Left forelimb (tissue), 1 donor: ENCODE measurements around the gene ARFIP1.
"Not testable (repeated sequence)": the region's sequence is repeated elsewhere in the genome, so short reads cannot be mapped to it uniquely, and the experiment has no call there.

Experiments used
- DNase-seq: peaks from one replicate; pipeline ENCODE4 v3.0.0-alpha.2; 2018; ENCODE audit warnings: low spot score

ARFIP1 gene

DNA sequence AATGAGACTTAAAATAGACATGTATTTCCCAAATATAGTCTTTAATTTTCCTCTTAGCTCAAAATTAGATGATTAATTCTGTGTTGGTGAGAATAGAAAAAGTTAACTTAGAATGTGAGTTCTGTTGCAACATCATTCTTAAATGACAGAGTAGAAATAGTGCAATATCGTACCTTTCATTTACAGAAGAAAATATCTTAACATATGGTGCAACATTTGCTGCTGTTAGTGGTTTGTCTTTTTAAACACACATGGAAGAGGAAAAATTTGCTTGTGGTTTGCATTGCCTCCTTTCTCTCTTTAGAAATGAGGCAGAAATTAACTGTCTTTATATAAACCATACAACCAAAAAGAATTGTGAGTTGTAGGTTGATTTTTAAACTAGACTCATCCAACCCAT is 117.1 kb downstream of the ARFIP1 start:
- no peak for DNase-seq

GRCh38 chr4:152898133-152898532 is 118.4 kb downstream of the ARFIP1 start:
- not testable (repeated sequence) for DNase-seq

DNA sequence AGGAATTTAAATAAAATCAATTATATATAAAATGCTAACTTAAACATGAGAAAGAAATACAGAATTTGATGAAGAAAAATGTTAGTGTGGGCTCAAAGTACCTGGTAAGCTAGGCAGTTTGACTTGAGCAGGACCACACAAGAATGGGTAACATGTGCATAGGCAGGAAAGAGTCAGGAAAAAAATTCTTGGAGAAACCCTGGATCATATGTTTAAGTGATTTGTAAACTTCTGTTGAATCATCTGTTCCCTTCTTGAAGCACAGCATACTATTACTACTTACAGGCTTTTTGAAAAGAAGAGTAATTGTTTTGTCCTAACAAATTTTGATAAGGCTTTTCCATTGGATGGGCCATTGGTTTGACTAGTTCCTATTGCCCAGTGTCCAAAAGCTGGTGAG is 118.9 kb downstream of the ARFIP1 start:
- no peak for DNase-seq

GRCh38 chr4:152900395-152900794 is 120.6 kb downstream of the ARFIP1 start:
- DNase-seq = no peak

DNA sequence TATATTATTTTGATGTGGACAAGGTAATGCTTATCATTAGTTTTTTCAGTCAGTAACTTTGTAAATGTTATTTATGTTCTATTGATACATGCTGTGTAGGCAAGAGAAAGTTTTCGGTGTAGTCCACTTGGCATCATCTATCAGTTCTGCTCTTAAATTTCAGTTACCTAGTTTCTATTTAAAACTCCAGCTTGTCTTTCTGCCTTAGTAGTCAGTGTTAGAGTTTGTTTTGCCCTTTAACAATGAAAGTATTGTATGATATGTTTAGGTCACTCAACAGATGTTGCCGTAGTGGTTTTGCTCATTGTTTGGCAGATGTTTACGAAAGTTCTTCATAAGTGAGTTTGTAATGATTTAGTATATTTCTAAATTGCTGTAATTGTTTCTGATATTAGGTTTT is 121.5 kb downstream of the ARFIP1 start:
- no peak for DNase-seq

DNA sequence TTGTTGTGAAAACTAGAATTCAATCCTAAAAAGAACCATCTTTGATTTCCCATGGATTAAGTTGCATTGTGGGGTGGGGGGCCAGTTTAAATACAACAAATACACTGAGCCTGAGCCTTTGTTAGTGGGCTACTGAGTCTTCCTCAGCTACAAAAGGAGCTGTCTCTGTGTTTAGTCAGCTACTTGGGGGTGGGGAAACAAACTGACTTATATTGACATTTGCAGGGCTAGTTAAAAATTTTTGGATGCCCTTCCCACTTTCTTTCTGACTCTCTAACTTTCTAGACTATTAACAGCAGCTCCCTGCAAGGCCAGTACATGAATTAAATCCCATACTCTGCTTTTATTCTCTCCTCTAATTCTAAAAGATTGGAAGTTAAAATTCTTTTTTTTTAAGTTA is 123.9 kb downstream of the ARFIP1 start:
- no peak for DNase-seq

DNA sequence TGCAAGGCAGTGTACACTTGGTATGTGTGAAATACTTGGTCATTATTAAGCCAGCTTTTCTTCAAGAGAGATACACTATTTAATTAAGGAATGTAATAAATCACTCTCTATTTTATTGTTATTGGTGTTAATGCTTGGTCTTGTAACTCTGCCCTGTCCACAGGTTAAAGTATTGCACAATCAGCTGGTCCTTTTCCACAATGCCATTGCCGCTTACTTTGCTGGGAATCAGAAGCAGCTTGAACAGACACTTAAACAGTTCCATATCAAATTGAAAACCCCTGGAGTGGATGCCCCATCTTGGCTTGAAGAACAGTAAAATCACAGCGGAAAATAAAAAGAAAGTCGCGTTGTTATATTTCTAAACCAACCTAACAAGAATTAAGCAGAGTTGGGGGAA is 130.1 kb downstream of the ARFIP1 start:
- no peak for DNase-seq

DNA sequence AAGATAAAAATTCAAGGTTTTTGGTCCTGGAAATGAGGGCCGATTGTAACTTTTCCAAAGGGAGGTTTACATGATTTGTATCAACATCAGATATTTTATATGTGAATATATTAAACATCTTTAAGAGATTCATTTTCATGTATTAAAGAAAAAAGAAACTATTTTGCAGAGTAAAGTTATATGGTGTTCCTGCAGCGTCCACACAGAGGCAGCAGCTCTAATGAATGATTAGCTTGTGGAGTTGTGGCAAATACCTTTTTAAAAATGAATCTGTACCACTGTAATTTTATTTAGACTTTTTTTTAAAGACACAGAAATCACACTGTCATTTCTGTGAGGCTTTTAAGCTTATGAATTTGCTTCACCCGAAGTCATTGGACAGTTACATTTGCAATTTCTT is 130.8 kb downstream of the ARFIP1 start:
- no peak for DNase-seq

DNA sequence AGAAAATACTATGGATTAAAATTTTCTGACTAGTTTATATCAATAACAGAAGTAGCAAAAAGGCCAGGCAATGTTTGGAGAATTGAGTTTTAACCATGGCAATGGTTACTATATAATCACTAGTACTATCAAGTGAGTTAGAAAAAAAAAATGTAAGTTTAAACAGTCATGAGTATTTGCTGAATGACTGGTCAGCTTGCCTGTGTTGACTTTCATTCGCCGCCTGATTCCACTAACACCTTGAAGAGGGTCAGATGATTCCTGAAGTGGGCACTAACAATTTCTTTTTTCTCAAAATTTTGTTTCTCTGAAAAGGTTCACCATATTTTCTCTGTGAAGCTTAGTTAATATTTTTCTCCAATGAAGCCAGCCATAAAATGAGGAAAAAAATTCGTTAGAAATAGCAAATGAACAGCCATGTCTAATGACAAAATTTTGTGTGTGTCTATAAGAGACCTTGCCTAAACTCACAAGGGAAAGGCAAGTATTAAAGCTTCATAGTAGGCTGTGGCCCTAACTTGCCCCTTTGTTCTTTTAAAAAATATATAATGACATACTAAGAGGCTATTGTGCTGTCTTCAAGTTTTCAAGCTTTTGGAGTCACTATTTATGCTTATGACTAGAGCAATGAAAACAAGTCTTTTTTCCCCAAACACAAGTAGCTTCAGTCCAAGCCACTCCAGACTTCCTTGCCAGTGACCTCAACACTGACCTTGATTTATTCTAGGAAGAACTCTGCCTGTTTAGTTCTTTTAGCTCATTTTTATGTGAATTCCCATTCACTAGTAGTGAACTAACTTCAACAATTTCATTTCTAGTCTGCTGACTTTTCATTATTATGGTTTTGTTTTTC is 138.0 kb downstream of the ARFIP1 start:
- no peak for DNase-seq

DNA sequence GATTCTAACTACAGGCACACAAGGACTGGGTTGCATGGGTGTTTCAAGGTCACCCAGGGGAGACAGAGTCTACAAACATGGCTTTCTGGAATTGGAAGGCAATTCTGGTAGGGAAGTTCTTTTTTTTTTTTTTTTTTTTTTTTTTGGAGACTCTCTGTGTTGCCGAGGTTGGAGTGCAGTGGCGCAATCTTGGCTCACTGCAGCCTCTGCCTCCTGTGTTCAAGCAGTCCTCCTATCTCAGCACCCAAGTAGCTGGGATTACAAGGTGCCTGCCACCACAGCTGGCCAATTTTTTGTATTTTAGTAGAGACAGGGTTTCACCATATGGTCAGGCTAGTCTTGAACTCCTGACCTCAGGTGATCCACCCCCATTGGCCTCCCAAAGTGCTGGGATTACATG is 140.1 kb downstream of the ARFIP1 start:
- no peak for DNase-seq

GRCh38 chr4:152920768-152921167 is 141.0 kb downstream of the ARFIP1 start:
- DNase-seq = no peak

- DNase-seq = no peak
Measured at GRCh38 chr4:152921284-152921683, 141.5 kb downstream of the ARFIP1 start.

DNA sequence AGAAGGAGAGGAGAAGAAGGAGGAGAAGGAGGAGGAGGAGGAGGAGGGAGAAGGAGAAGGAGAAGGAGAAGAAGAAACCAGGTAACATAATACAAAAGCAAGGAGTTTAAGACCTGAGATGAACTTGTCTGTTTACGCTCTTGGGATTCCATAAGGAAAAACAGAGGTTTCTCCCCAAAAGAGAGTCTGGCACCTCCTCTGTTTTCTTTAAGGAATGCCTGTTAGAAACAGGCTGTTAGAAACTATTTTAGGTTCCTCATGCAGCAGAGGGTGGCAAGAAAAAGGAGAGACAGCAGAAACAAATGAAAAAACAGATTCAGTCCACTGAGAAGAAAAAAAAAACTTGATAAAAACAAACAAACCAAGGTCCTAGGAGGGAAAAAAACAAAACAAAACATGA is 146.1 kb downstream of the ARFIP1 start:
- DNase-seq = no peak

DNA sequence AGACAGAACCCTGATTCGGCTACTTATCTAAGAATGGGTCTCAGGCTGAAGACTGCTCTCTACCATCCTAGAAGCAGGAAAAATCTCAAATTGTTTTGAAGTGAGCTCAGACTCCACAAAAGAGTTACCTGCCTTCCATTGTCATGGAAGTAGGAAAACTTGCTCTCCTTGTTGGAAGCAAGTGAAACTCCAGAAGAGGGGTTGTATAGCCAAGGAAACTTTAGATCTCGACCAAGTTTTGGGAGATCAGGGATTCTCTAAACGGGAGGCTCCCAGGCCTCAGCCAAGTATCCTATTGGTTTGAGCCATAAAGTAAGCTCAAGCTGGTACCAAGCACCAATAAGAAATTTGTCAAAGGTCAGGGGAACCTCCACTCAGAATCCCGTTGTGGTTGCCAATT is 147.2 kb downstream of the ARFIP1 start:
- no peak for DNase-seq

GRCh38 chr4:152927737-152928136 is 148.0 kb downstream of the ARFIP1 start:
- no peak for DNase-seq

DNA sequence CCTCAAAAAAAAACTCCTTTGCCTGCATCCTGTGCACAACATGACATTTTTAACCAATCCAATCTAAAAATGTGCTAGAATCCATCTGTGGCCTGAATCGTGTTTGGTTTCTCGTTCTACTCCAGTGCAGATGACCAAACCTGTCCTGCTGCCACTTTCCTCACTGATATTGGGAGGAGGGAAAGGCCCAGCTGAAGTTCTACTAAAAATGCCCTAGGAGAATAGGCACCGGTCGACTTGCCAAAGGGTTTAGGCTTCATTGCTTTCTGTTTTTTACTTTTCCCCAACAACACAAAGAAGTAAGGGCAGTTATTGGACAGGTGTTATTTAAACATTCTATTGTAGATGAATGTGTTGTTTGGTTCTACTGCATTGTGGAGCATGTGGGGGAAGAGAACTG is 148.5 kb downstream of the ARFIP1 start:
- no peak for DNase-seq

GRCh38 chr4:152929888-152930287 is 150.1 kb downstream of the ARFIP1 start:
- DNase-seq = no peak

DNA sequence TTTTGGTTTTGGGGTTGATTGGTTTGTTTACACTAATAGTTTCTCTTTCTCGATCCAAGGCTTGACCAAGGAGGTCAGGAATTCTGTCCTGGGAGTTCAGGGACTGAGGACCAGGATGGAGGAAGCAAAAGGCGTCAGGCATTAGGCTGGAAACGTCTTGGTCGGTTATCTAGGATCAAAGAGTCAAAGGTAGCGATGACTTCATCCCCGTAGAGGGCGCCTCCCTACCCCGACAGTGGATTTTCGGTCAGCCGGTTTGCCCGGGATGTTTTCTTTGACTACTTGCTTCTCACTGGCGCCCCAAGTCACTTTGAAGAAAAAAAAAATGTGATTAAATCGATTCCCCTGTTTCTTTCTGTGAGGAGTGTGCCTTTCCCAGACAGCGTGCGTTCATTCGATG is 155.4 kb downstream of the ARFIP1 start:
- no peak for DNase-seq

- no peak for DNase-seq
Measured at GRCh38 chr4:152935631-152936445, 156.1 kb downstream of the ARFIP1 start, which contains the start of gene FHDC1. TSS of gene FHDC1 (plus strand) at chr4:152936323. CDS start at chr4:152943058, 6,735 bp downstream.

GRCh38 chr4:152936446-152937335 is 156.9 kb downstream of the ARFIP1 start:
- no peak for DNase-seq

DNA sequence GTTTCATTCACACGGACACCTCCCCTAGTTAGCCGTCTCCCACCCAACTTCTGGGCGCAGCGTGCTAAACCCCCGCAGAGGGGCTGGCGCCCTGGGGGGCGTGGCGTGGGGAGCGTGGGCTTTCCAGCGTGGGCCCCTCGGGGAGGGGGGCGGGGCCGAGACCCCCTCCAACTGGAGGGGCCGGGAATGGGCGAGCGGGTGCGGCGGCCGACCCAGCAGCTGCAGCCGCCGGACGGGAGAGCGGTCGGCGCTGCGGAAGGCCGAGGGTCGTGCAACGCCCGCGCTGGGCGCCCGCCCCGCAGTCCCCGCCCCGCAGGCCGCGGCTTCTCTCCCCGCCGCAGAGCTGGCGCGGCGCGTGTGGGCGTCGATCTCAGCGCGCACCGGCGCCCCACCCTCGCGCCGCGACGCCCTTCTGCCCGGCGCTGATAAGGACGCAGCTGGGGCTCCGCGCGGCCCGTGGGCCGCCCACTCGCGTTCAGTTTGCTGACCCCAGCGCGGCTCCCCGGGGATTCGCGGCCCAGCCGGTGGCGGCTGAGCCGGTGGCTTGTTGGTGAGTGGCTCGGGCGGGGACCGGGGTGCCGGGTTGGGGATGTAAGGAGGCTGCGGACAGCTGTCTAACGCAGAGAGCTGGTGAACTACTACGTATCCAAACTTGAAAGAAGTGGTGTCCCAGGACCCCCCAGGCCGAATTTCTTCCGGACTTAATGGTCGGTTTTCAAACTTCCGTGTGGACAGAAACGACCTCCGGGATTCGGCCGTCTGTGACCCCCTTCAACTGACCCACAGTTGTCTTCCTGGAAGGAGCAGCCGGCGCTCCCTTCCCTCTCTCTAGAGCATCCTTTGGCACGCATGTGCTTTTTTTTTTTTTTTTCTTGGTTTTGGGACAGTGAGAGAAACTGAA is 157.8 kb downstream of the ARFIP1 start:
- DNase-seq = peak; percentile 82
